ENCODE measurements around the gene EVPL.
A peak's percentile ranks its signal among the peaks of the same experiment; 100 is the strongest.
"Not testable (repeated sequence)": the region's sequence is repeated elsewhere in the genome, so short reads cannot be mapped to it uniquely, and the experiment has no call there.

The EVPL gene

GRCh38 chr17:76053246-76054111 lies 26.4 kb upstream of the EVPL start:
- DNase-seq, result peak; percentile 49 to 74
- TF ChIP-seq POLR2A (IDR thresholded peaks at IDR 0.05; ENCODE audit: low read length), result no peak
- no peak for TF ChIP-seq GATA1 (IDR thresholded peaks at IDR 0.05; ENCODE audit: low read depth, low read length)

GRCh38 chr17:76051561-76051960 lies 24.5 kb upstream of the EVPL start:
- TF ChIP-seq POLR2A (IDR thresholded peaks at IDR 0.05; ENCODE audit: low read length), result no peak
- no peak for DNase-seq

GRCh38 chr17:76050538-76051467 lies 23.7 kb upstream of the EVPL start:
- TF ChIP-seq GATA1 (IDR thresholded peaks at IDR 0.05; ENCODE audit: low read depth, low read length) (no peak), POLR2A (IDR thresholded peaks at IDR 0.05; ENCODE audit: low read length) (no peak)
- no peak for DNase-seq

DNA sequence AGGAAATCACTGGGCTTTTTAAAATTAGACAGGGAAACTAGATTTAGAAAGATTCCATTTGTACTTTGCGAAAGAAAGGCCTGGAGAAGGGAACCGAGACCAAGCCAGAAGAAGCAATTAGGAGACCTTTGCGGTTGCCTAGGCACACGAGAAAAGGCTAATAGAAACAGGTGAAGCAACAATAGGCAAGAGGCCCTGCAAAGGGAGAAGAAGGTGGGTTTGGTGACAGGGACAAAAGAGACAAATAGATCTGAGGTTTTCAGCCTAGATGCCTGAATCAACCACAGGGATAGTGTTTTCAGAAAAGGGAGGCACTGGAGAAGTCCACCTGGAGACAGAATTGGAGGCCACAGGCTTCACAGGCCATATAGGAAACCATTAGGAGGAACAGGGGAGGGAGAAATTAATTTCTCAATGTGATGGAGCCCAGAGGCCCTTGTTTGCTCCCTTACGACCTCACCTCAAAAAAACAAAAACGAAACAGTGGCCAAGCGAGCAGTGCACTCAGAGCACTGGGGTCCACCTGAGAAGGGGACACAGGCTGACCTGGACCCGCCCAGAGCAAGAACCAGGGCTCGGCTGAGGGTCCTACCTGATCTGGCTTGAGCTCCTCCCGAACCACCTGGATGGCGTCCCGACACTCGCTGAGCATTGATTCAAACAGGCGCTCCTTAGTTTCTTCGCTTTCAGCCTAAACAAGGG lies 22.9 kb upstream of the EVPL start:
- no peak for TF ChIP-seq GATA1 (IDR thresholded peaks at IDR 0.05; ENCODE audit: low read depth, low read length)
- no peak for TF ChIP-seq POLR2A (IDR thresholded peaks at IDR 0.05; ENCODE audit: low read length)
- no peak for DNase-seq

GRCh38 chr17:76049239-76049638 lies 22.1 kb upstream of the EVPL start:
- no peak for DNase-seq
- TF ChIP-seq POLR2A (IDR thresholded peaks at IDR 0.05; ENCODE audit: low read length) (no peak), GATA1 (IDR thresholded peaks at IDR 0.05; ENCODE audit: low read depth, low read length) (no peak)

DNA sequence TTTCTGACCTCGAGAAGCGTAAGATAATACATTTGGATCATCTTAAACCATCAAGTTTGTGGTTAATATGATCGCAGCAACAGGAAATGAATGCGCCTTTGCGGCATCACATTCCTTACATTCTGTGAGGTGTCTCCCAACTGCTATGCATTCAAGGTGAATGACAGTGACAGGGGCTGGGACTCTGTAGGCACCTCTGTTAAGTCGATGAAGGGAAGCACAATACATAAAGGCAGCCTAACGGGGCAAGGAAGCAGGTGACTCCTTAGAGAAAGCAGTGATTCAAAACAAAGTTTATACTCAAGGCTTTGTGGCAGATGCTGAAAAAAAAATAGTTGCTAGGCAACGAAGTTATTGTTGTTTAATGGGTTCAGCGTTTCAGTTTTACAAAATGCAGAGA lies 21.6 kb upstream of the EVPL start:
- DNase-seq, result no peak
- TF ChIP-seq POLR2A (IDR thresholded peaks at IDR 0.05; ENCODE audit: low read length) (no peak), GATA1 (IDR thresholded peaks at IDR 0.05; ENCODE audit: low read depth, low read length) (no peak)

- no peak for TF ChIP-seq GATA1 (IDR thresholded peaks at IDR 0.05; ENCODE audit: low read depth, low read length)
- no peak for TF ChIP-seq POLR2A (IDR thresholded peaks at IDR 0.05; ENCODE audit: low read length)
- DNase-seq, result no peak
These were observed 21.0 kb upstream of the EVPL start for GRCh38 chr17:76048025-76048605.

DNA sequence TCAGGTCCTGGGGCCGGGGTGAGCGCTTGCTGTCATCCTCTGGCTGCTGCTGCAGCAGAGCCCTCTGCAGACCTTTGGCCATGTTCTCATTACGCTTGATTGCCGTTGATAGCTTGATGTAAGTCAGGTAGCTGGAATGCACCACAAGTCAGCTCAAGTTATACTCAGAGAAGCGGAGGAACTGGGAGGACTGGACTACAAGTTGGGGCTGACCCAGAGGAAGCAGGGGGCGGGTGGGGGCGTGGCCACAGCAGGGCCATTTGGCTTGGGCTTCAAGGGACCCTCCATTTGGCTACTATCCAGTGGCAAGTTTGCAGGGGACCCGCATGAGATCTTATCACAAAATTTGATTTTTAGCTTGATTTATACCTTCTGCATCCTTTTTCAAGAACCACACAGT lies 19.0 kb upstream of the EVPL start:
- DNase-seq, result no peak
- no peak for TF ChIP-seq POLR2A (IDR thresholded peaks at IDR 0.05; ENCODE audit: low read length)
- TF ChIP-seq GATA1 (IDR thresholded peaks at IDR 0.05; ENCODE audit: low read depth, low read length), result no peak

DNA sequence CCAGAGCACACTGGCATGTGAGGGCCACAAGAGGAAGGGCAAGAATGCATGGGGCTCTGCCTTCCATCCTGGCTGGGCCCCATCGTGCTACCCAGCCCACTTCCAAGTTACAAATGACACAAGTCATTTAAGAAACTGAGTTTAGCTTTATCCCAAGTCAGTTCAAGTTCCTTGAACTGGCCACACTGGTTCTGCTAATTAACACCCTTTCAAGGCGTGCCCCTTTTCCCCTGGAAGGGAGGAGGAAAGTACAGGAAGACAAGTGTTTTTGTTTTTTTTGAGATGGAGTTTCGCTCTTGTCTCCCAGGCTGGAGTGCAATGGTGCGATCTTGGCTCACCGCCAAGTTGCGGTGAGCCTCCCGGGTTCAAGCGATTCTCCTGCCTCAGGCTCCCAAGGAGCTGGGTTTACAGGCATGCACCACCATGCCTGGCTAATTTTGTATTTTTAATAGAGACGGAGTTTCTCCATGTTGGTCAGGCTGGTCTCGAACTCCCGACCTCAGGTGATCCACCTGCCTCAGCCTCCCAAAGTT lies 17.4 kb upstream of the EVPL start:
- DNase-seq, result not testable (repeated sequence)

- not testable (repeated sequence) for DNase-seq
These were observed 15.8 kb upstream of the EVPL start for GRCh38 chr17:76042868-76043267.

- no peak for DNase-seq
- TF ChIP-seq GATA1 (IDR thresholded peaks at IDR 0.05; ENCODE audit: low read depth, low read length) (no peak), POLR2A (IDR thresholded peaks at IDR 0.05; ENCODE audit: low read length) (no peak)
These were observed 13.3 kb upstream of the EVPL start for GRCh38 chr17:76040376-76040775.

DNA sequence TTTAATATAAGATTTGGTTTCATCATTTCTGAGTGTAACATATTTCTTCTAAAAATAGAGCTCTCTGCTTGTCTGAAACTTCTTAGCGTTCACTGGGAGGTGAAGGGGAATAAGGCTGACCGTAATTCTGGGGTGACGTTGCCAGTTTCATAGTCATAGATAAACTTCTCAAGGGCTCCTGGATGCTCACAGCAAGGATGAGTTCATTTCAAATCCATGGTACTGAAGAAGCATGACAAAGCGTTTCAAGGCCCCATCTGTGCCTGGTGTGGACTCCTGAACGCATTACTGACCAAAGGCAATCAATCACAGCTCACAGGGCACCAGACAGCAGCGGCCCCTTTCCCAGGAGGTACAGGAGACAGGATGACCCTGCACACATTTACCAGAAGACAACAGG lies 12.0 kb upstream of the EVPL start:
- no peak for TF ChIP-seq GATA1 (IDR thresholded peaks at IDR 0.05; ENCODE audit: low read depth, low read length)
- no peak for TF ChIP-seq POLR2A (IDR thresholded peaks at IDR 0.05; ENCODE audit: low read length)
- no peak for DNase-seq

DNA sequence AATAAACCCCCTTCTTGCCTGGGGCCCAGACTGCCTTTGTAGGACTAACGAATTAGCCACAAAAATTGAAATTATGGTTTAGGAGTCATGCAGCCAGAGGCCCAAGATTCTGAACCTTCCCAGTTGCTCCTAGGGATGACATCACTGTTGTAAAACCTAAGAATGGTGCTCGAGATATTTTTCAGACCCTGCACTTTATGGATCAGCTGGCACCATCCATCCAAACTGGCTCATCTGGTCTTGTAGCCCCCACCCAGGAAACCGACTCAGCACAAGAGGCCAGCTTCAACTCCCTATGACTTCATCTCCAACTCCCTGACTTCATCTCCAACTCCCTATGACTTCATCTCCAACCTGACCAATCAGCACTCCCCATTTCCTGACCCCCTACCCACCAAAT lies 10.9 kb upstream of the EVPL start:
- TF ChIP-seq POLR2A (IDR thresholded peaks at IDR 0.05; ENCODE audit: low read length), result no peak
- TF ChIP-seq GATA1 (IDR thresholded peaks at IDR 0.05; ENCODE audit: low read depth, low read length), result no peak
- no peak for DNase-seq
